ENCODE data around the gene ZNF3.

DNA sequence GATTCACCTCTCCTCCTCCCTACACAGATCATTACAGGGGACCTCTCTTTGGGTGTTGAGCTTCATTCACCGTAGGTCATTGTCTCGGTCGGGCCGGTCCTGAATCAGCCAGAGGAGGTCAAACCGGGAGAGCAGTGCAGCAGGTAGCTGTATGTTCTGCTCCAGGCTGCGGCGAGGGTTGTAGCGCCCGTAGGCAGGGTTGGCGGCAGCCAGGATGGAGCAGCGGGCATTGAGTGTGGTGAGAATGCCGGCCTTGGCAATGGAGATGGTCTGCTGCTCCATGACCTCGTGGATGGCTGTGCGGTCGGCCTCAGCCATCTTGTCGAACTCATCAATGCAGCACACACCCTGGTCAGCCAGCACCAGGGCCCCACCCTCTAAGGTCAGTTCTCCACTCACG lies 14.2 kb upstream of the ZNF3 start:
- TF ChIP-seq, protein P1, sequence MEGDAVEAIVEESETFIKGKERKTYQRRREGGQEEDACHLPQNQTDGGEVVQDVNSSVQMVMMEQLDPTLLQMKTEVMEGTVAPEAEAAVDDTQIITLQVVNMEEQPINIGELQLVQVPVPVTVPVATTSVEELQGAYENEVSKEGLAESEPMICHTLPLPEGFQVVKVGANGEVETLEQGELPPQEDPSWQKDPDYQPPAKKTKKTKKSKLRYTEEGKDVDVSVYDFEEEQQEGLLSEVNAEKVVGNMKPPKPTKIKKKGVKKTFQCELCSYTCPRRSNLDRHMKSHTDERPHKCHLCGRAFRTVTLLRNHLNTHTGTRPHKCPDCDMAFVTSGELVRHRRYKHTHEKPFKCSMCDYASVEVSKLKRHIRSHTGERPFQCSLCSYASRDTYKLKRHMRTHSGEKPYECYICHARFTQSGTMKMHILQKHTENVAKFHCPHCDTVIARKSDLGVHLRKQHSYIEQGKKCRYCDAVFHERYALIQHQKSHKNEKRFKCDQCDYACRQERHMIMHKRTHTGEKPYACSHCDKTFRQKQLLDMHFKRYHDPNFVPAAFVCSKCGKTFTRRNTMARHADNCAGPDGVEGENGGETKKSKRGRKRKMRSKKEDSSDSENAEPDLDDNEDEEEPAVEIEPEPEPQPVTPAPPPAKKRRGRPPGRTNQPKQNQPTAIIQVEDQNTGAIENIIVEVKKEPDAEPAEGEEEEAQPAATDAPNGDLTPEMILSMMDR (tag by site-specific recombination; IDR thresholded peaks at IDR 0.05) = no peak
- TF ChIP-seq ZNF521 (tag by site-specific recombination; IDR thresholded peaks at IDR 0.05) = no peak
- no peak for TF ChIP-seq ZNF48 (tag by site-specific recombination; IDR thresholded peaks at IDR 0.05)
- TF ChIP-seq YY1 (tag by site-specific recombination; IDR thresholded peaks at IDR 0.05) = no peak

Measured in HEK293 (cell line).